PC-3 (cell line): ENCODE results near the gene HERC3. TPM values are rescaled to one million over a fixed set of nuclear protein-coding genes. Genes with fewer than 3 reads are reported as not detected.
A peak's percentile ranks its signal among the peaks of the same experiment; 100 is the strongest.

Experiments used
- ATAC-seq: fragments of 200-7000 bp; cut with Tn5 transposase; 2 replicates; pipeline ENCODE4 v1.9.1; 2020; ENCODE audit warnings: mild to moderate bottlenecking, moderate library complexity
- BruUV-seq: library from RNA; stranded (reverse); fragments of 400-500 nt; replicated peaks from 2 replicates; lab custom pipeline; 2021; lab: Mats Ljungman, UMichigan
- CTCF ChIA-PET: fragments of 300-600 bp; sonication (Branson Sonifier 250); formaldehyde crosslinking; loops from one replicate; lab custom pipeline; 2022; ENCODE audit warnings: antibody characterized with exemption; lab: Charles Lee
- POLR2A ChIA-PET: fragments of 300-600 bp; sonication (Branson Sonifier 250); formaldehyde crosslinking; loops from one replicate; lab custom pipeline; 2022; ENCODE audit warnings: antibody characterized with exemption; ENCODE audit not compliant: unreplicated experiment; lab: Charles Lee
- DNase-seq: peaks from one replicate; pipeline ENCODE4 v3.0.0-alpha.2; 2015
- H2AFZ ChIP-seq: fragments of 300-600 bp; sonication (generic); 2 replicates; pipeline ENCODE4 v1.6.0; 2016; ENCODE audit warnings: antibody characterized with exemption, low read length
- H3F3A ChIP-seq: fragments of 300-600 bp; sonication (generic); one replicate; pipeline ENCODE4 v1.6.0; 2017; ENCODE audit warnings: antibody characterized with exemption, low read length, control low read depth, mild to moderate bottlenecking; ENCODE audit not compliant: unreplicated experiment
- H3K27ac ChIP-seq: fragments of 300-600 bp; sonication (generic); 2 replicates; pipeline ENCODE4 v1.5.1; 2016; ENCODE audit warnings: mild to moderate bottlenecking, low read length
- H3K27me3 ChIP-seq: fragments of 300-600 bp; sonication (generic); 2 replicates; pipeline ENCODE4 v1.6.1; 2016; ENCODE audit warnings: low read length, mixed read lengths
- H3K36me3 ChIP-seq: fragments of 300-600 bp; sonication (generic); 2 replicates; pipeline ENCODE4 v1.6.1; 2016; ENCODE audit warnings: low read depth, mixed run types, low read length, mixed read lengths
- H3K4me1 ChIP-seq: fragments of 300-600 bp; sonication (generic); 2 replicates; pipeline ENCODE4 v1.5.1; 2016; ENCODE audit warnings: low read length; ENCODE audit not compliant: insufficient read depth
- H3K4me2 ChIP-seq: fragments of 300-600 bp; sonication (generic); 2 replicates; pipeline ENCODE4 v1.6.0; 2016; ENCODE audit warnings: low read length
- H3K4me3 ChIP-seq: fragments of 300-600 bp; sonication (generic); 2 replicates; pipeline ENCODE4 v1.5.1; 2016; ENCODE audit warnings: mild to moderate bottlenecking, low read length, mixed read lengths
- H3K79me2 ChIP-seq: fragments of 300-600 bp; sonication (generic); 2 replicates; pipeline ENCODE4 v1.6.1; 2017; ENCODE audit warnings: low read length, mixed read lengths
- H3K9ac ChIP-seq: fragments of 300-600 bp; sonication (generic); 2 replicates; pipeline ENCODE4 v1.6.0; 2016; ENCODE audit warnings: mild to moderate bottlenecking, low read length
- H3K9me2 ChIP-seq: fragments of 300-600 bp; sonication (generic); replicated peaks from 2 replicates; pipeline ENCODE4 v1.6.1; 2016; ENCODE audit warnings: mixed run types, low read length, mixed read lengths
- H3K9me3 ChIP-seq: fragments of 300-600 bp; sonication (generic); 2 replicates; pipeline ENCODE4 v1.6.1; 2016; ENCODE audit warnings: low read length, mixed read lengths
- H4K20me1 ChIP-seq: fragments of 300-600 bp; sonication (generic); 2 replicates; pipeline ENCODE4 v1.6.1; 2016; ENCODE audit warnings: low read length, mixed read lengths
- EZH2 ChIP-seq: fragments of 300-600 bp; sonication (generic); IDR thresholded peaks from one replicate; pipeline ENCODE4 v1.6.1; 2017; ENCODE audit warnings: antibody characterized with exemption, mild to moderate bottlenecking, low read length; ENCODE audit not compliant: unreplicated experiment
- EZH2phosphoT487 ChIP-seq: fragments of 300-600 bp; sonication (generic); IDR thresholded peaks from 2 replicates; pipeline ENCODE4 v1.6.1; 2018; ENCODE audit warnings: mild to moderate bottlenecking, antibody characterized with exemption, low read length, borderline replicate concordance
- intact Hi-C: fragments of 100-400 bp; cut with micrococcal nuclease; formaldehyde crosslinking; loops from 2 replicates; pipeline ENCODE4 v1.9.0; 2023
- total RNA-seq: library from RNA; depleted of rRNA; stranded (reverse); fragments of >200 nt; gene quantifications from 2 replicates; pipeline ENCODE4 v1.2.3, GENCODE V29; 2014
- TF ChIP-seq, protein P1 (sequence below): fragments of 300-600 bp; sonication (generic); conservative IDR thresholded peaks from 2 replicates; pipeline ENCODE4 v1.5.1; 2017; ENCODE audit warnings: antibody characterized with exemption, low read depth, mild to moderate bottlenecking, low read length

The HERC3 gene
- total RNA-seq, 1 experiment from 2014 or later, result 5.2 TPM

DNA sequence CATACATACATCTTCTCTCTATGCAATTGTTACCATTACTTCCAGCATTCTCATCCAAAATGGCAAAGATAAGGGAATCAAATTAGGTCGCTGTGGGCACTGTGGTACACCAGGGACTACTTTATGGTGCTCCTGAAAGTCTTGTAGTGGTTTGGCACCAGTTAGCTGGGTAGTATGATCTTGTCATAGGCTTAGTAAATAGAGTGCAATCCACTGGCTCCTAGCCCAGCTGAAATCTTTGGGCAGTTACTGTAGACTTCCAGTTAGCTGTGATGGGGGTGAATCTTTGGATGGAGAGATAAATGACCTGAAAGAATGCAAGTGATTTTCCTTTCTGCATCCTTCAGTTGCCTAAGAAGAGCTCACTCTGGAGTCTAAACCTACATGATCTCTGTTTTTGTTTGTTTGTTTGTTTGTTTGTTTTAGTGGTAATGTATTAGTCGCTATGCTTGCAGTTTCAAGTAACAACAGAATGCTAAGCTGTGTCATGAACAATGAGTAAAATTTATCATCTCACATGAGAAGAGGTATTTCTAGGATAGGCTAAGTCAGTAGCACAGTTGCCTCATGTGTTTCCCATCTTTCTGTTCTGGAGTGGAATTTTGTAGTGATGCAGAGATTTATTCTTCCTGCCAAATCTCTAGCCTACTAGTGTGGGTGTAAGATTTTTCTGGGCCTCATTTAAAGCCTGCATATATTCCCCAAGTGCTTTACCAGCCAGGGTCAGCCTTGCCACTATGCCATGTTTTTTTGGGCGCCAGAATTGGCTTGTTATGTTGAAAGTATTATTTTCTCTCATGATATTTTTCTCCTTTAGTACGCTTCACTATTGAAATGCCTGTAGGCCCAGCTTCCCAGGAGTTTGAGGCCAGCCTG lies 24.2 kb downstream of the HERC3 start:
- Histone ChIP-seq H3K9me3 (no peaks in the 10 kb centered on the region), H3F3A (peaks cover 8% of the 10 kb centered on the region), H3K79me2 (peaks cover 7% of the 10 kb centered on the region; the same call in 1 of the 2 replicates), H4K20me1 (no peaks in the 10 kb centered on the region), H3K4me1 (peaks cover 60% of the 10 kb centered on the region), H3K36me3 (no peaks in the 10 kb centered on the region), H3K4me2 (peak overlapping the region; percentile 17; the same call in 1 of the 2 replicates), H3K27ac (peak overlapping the region; percentile 27), H2AFZ (no peak overlapping the region), H3K4me3 (no peak overlapping the region), H3K9me2 (no peaks in the 10 kb centered on the region), H3K9ac (no peak overlapping the region), H3K27me3 (no peaks in the 10 kb centered on the region)
- TF ChIP-seq, protein P1, sequence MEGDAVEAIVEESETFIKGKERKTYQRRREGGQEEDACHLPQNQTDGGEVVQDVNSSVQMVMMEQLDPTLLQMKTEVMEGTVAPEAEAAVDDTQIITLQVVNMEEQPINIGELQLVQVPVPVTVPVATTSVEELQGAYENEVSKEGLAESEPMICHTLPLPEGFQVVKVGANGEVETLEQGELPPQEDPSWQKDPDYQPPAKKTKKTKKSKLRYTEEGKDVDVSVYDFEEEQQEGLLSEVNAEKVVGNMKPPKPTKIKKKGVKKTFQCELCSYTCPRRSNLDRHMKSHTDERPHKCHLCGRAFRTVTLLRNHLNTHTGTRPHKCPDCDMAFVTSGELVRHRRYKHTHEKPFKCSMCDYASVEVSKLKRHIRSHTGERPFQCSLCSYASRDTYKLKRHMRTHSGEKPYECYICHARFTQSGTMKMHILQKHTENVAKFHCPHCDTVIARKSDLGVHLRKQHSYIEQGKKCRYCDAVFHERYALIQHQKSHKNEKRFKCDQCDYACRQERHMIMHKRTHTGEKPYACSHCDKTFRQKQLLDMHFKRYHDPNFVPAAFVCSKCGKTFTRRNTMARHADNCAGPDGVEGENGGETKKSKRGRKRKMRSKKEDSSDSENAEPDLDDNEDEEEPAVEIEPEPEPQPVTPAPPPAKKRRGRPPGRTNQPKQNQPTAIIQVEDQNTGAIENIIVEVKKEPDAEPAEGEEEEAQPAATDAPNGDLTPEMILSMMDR, result no peak
- TF ChIP-seq EZH2 (no peak), EZH2phosphoT487 (no peak)
- CTCF ChIA-PET, result no interaction called here
- POLR2A ChIA-PET, result interaction anchor here (0.7 kb wide), 1 partner anchor 14 kb away, joined by 3 read pairs; no protein-coding TSS in a partner anchor
- no TSS peak for BruUV-seq
- ATAC-seq (peak; percentile 49), DNase-seq (peak; percentile 84)
- intact Hi-C loops, result no loop called here

DNA sequence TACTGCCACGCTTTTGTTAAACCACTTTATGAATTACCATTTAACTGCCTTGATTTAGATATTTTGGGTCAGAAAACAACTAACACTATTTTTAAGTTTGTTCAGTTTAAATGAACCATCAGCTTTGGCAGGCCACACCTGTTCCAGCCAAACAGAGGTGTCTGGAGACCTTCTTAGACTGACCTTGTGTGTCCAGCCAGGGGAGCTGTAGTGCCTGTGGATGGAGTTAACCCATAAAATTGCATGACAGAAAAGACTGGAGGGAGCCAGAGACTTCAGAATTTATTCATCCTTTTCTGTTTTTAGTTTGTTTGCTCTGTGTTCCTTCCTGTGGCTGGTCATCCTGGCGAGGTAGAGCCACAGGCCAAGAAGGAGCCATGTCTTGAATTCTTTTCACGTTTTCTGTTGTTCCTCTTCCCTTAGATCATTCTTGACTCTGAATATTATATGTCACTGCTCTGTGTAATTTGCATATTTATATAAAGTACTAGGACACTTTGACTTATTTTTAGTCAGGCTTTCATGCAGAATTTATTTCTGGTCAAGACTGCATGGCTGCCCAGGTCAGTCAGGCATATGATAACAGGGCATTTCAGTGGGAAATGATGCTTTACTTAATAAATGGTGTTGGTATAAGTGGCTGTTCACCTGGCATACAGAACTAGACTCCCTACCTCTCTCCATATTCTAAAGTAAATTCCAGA lies 26.7 kb downstream of the HERC3 start:
- no peak overlapping the region for H3K27ac ChIP-seq
- no TSS peak for BruUV-seq

More for the DNA sequence above, 26.7 kb downstream of the HERC3 start:
- H3K27me3 ChIP-seq, result no peaks in the 10 kb centered on the region
- H3K36me3 ChIP-seq, result no peaks in the 10 kb centered on the region
- H3K9me2 ChIP-seq, result no peaks in the 10 kb centered on the region
- no peak overlapping the region for H3K9ac ChIP-seq
- H3K4me2 ChIP-seq, result no peak overlapping the region
- TF ChIP-seq EZH2phosphoT487 (no peak), EZH2 (no peak)
- TF ChIP-seq, protein P1, result no peak
- ATAC-seq, result no peak
- ChIA-PET CTCF (no interaction called here), POLR2A (no interaction called here)
- peaks cover 54% of the 10 kb centered on the region for H3K4me1 ChIP-seq
- no peaks in the 10 kb centered on the region for H3K79me2 ChIP-seq
- intact Hi-C loops, result no loop called here
- H3F3A ChIP-seq, result peaks cover 7% of the 10 kb centered on the region
- DNase-seq, result no peak
- H2AFZ ChIP-seq, result no peak overlapping the region
- no peaks in the 10 kb centered on the region for H3K9me3 ChIP-seq
- H4K20me1 ChIP-seq, result no peaks in the 10 kb centered on the region
- no peak overlapping the region for H3K4me3 ChIP-seq
